ENCODE measurements around the gene TMEM14A. TPM values are rescaled to one million over a fixed set of nuclear protein-coding genes. Genes with fewer than 3 reads are reported as not detected.
"Not testable (repeated sequence)": the region's sequence is repeated elsewhere in the genome, so short reads cannot be mapped to it uniquely, and the experiment has no call there.

The TMEM14A gene
- total and polyA plus RNA-seq, 4 donors = 25.3 to 79.3 (median 31.7) TPM

- no peak overlapping the region for H3K4me3 ChIP-seq (ENCODE audit: low read length in 2 of 2)
- 60 to 68% methylated on average over 2 of the region's 2 CpGs for WGBS, 2 donors
- H3K36me3 ChIP-seq (ENCODE audit: control insufficient read depth in 1 of 2, insufficient read depth in 2 of 2, low read length in 1 of 2) = no peaks in the 10 kb centered on the region
- intact Hi-C loops (cut with DNase I) = no loop called here
- ATAC-seq (ENCODE audit: low FRiP score) (no peak), DNase-seq (no peak)
- H3K9me3 ChIP-seq (ENCODE audit: control insufficient read depth, low read length) = no peaks in the 10 kb centered on the region
- H3K27me3 ChIP-seq (ENCODE audit: control insufficient read depth in 1 of 2, insufficient read depth in 2 of 2, low read length in 1 of 2) = no peaks in the 10 kb centered on the region
- H3K4me1 ChIP-seq (ENCODE audit: control insufficient read depth in 1 of 2, insufficient read depth in 2 of 2, low read length in 2 of 2) = no peaks in the 10 kb centered on the region
- no peak overlapping the region for H3K27ac ChIP-seq (ENCODE audit: low read depth in 1 of 2, low read length in 2 of 2)
Measured at GRCh38 chr6:52649536-52650160, 21.3 kb upstream of the TMEM14A start.

DNA sequence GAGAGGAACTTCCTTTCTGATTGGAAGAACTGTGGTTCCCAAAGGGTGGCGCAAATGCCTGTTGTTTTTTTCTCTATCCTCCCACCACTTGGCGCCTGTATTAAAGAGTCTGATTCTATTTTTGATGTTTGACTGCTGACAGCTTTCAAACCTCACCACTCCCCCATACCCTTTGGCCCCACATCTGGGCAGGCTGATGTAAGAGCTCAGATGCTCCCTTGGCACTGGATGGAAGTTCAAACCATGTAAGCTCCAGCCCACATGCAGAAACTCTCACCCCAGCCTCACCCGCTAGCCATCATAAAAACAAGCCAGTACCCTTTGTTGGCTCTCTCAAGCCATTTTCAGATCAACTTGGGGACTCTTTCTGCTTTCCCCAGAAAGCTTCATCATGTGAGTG lies 20.0 kb upstream of the TMEM14A start:
- no peaks in the 10 kb centered on the region for H3K27me3 ChIP-seq (ENCODE audit: control insufficient read depth in 1 of 2, insufficient read depth in 2 of 2, low read length in 1 of 2)
- 68 to 73% methylated on average over 3 of the region's 3 CpGs for WGBS, 2 donors
- no peaks in the 10 kb centered on the region for H3K4me1 ChIP-seq (ENCODE audit: control insufficient read depth in 1 of 2, insufficient read depth in 2 of 2, low read length in 2 of 2)
- no peak overlapping the region for H3K4me3 ChIP-seq (ENCODE audit: low read length in 2 of 2)
- no peak overlapping the region for H3K27ac ChIP-seq (ENCODE audit: low read depth in 1 of 2, low read length in 2 of 2)
- no peak for DNase-seq
- intact Hi-C loops (cut with DNase I) = no loop called here
- no peak for ATAC-seq (ENCODE audit: low FRiP score)
- no peaks in the 10 kb centered on the region for H3K9me3 ChIP-seq (ENCODE audit: control insufficient read depth, low read length)
- H3K36me3 ChIP-seq (ENCODE audit: control insufficient read depth in 1 of 2, insufficient read depth in 2 of 2, low read length in 1 of 2) = no peaks in the 10 kb centered on the region

DNA sequence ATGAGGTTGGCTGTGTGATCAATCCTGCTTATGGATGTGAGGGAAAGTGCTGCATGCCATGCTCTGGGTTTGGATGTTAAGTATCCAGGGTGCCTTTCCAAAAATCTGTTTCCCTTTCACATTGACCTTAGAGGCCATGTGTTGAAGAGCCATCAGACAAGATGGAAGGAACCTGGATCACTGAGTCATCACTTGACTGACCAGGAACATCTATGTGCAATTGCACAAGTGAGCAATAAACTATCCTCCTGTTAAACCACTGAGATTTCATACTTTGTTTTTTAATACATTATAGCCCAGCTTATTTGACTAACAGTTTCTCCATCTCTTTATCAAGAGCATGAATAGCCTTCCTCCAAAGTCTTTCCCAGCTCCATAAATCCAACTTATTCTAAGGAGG lies 17.8 kb upstream of the TMEM14A start:
- no peak for ATAC-seq (ENCODE audit: low FRiP score)
- H3K27me3 ChIP-seq (ENCODE audit: control insufficient read depth in 1 of 2, insufficient read depth in 2 of 2, low read length in 1 of 2) = no peaks in the 10 kb centered on the region
- no peaks in the 10 kb centered on the region for H3K36me3 ChIP-seq (ENCODE audit: control insufficient read depth in 1 of 2, insufficient read depth in 2 of 2, low read length in 1 of 2)
- no peaks in the 10 kb centered on the region for H3K9me3 ChIP-seq (ENCODE audit: control insufficient read depth, low read length)
- no peak for DNase-seq
- no peak overlapping the region for H3K27ac ChIP-seq (ENCODE audit: low read depth in 1 of 2, low read length in 2 of 2)
- no peaks in the 10 kb centered on the region for H3K4me1 ChIP-seq (ENCODE audit: control insufficient read depth in 1 of 2, insufficient read depth in 2 of 2, low read length in 2 of 2)
- no peak overlapping the region for H3K4me3 ChIP-seq (ENCODE audit: low read length in 2 of 2)
- intact Hi-C loops (cut with DNase I) = no loop called here

GRCh38 chr6:52654007-52654406 lies 16.9 kb upstream of the TMEM14A start:
- intact Hi-C loops (cut with DNase I) = no loop called here

GRCh38 chr6:52654592-52654991 lies 16.3 kb upstream of the TMEM14A start:
- intact Hi-C loops (cut with DNase I) = no loop called here
- no peak for DNase-seq
- Histone ChIP-seq H3K36me3 (ENCODE audit: control insufficient read depth in 1 of 2, insufficient read depth in 2 of 2, low read length in 1 of 2) (no peaks in the 10 kb centered on the region), H3K27me3 (ENCODE audit: control insufficient read depth in 1 of 2, insufficient read depth in 2 of 2, low read length in 1 of 2) (no peaks in the 10 kb centered on the region), H3K27ac (ENCODE audit: low read depth in 1 of 2, low read length in 2 of 2) (no peak overlapping the region), H3K4me1 (ENCODE audit: control insufficient read depth in 1 of 2, insufficient read depth in 2 of 2, low read length in 2 of 2) (no peaks in the 10 kb centered on the region), H3K9me3 (ENCODE audit: control insufficient read depth, low read length) (no peaks in the 10 kb centered on the region), H3K4me3 (ENCODE audit: low read length in 2 of 2) (no peak overlapping the region)
- ATAC-seq (ENCODE audit: low FRiP score) = no peak
- 90 to 94% methylated on average over 4 of the region's 4 CpGs for WGBS, 2 donors

More at GRCh38 chr6:52654007-52654406, 16.9 kb upstream of the TMEM14A start:
- DNase-seq (no peak), ATAC-seq (ENCODE audit: low FRiP score) (no peak)
- H3K27ac ChIP-seq (ENCODE audit: low read depth in 1 of 2, low read length in 2 of 2) = no peak overlapping the region
- 71 to 87% methylated on average over 1 of the region's 1 CpG for WGBS, 2 donors
- no peaks in the 10 kb centered on the region for H3K36me3 ChIP-seq (ENCODE audit: control insufficient read depth in 1 of 2, insufficient read depth in 2 of 2, low read length in 1 of 2)
- H3K4me3 ChIP-seq (ENCODE audit: low read length in 2 of 2) = no peak overlapping the region
- no peaks in the 10 kb centered on the region for H3K4me1 ChIP-seq (ENCODE audit: control insufficient read depth in 1 of 2, insufficient read depth in 2 of 2, low read length in 2 of 2)
- H3K27me3 ChIP-seq (ENCODE audit: control insufficient read depth in 1 of 2, insufficient read depth in 2 of 2, low read length in 1 of 2) = no peaks in the 10 kb centered on the region
- H3K9me3 ChIP-seq (ENCODE audit: control insufficient read depth, low read length) = no peaks in the 10 kb centered on the region

GRCh38 chr6:52655941-52656340 lies 15.0 kb upstream of the TMEM14A start:
- DNase-seq; intact Hi-C loops (cut with DNase I); H3K4me3 ChIP-seq (ENCODE audit: low read length in 2 of 2); H3K4me1 ChIP-seq (ENCODE audit: control insufficient read depth in 1 of 2, insufficient read depth in 2 of 2, low read length in 2 of 2); H3K27ac ChIP-seq (ENCODE audit: low read depth in 1 of 2, low read length in 2 of 2); H3K27me3 ChIP-seq (ENCODE audit: control insufficient read depth in 1 of 2, insufficient read depth in 2 of 2, low read length in 1 of 2); ATAC-seq (ENCODE audit: low FRiP score); H3K9me3 ChIP-seq (ENCODE audit: control insufficient read depth, low read length); H3K36me3 ChIP-seq (ENCODE audit: control insufficient read depth in 1 of 2, insufficient read depth in 2 of 2, low read length in 1 of 2): not testable (repeated sequence)
- WGBS, 2 donors = 89 to 93% methylated on average over 8 to 32 of the region's 33 CpGs

DNA sequence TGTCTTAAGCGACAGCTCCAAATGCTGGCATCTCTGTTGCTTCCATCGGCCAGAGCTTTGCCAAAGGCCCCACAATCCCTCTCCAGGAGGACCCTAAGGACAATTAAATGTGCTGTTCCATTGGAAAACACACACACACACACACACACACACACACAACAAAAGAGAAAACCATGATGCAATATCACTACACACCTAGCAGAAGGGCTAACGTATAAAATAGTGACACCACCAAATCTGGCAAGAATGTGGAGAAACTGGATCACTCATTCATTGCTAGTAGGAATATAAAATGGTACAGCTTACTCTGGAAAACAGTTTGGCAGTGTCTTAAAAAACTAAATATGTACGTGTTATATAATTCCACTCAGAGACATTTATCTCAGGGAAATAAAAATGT lies 13.0 kb upstream of the TMEM14A start:
- intact Hi-C loops (cut with DNase I) = no loop called here
- Histone ChIP-seq H3K27ac (ENCODE audit: low read depth in 1 of 2, low read length in 2 of 2) (no peak overlapping the region), H3K36me3 (ENCODE audit: control insufficient read depth in 1 of 2, insufficient read depth in 2 of 2, low read length in 1 of 2) (no peaks in the 10 kb centered on the region), H3K4me3 (ENCODE audit: low read length in 2 of 2) (no peak overlapping the region), H3K27me3 (ENCODE audit: control insufficient read depth in 1 of 2, insufficient read depth in 2 of 2, low read length in 1 of 2) (no peaks in the 10 kb centered on the region), H3K4me1 (ENCODE audit: control insufficient read depth in 1 of 2, insufficient read depth in 2 of 2, low read length in 2 of 2) (no peaks in the 10 kb centered on the region), H3K9me3 (ENCODE audit: control insufficient read depth, low read length) (no peaks in the 10 kb centered on the region)
- DNase-seq (no peak), ATAC-seq (ENCODE audit: low FRiP score) (no peak)
- 80 to 84% methylated on average over 4 of the region's 4 CpGs for WGBS, 2 donors

GRCh38 chr6:52661551-52661950 lies 9.4 kb upstream of the TMEM14A start:
- H3K4me1 ChIP-seq (ENCODE audit: control insufficient read depth in 1 of 2, insufficient read depth in 2 of 2, low read length in 2 of 2) = no peaks in the 10 kb centered on the region
- intact Hi-C loops (cut with DNase I) = loop anchor here (5.0 to 10.0 kb wide), 5 partner anchors 64 to 377 kb away; partner anchors contain the start of genes GSTA4 (in 1 of the 2) and MCM3 (in 1 of the 2)
- H3K27ac ChIP-seq (ENCODE audit: low read depth in 1 of 2, low read length in 2 of 2) = no peak overlapping the region
- no peak overlapping the region for H3K4me3 ChIP-seq (ENCODE audit: low read length in 2 of 2)
- no peak for ATAC-seq (ENCODE audit: low FRiP score)
- H3K36me3 ChIP-seq (ENCODE audit: control insufficient read depth in 1 of 2, insufficient read depth in 2 of 2, low read length in 1 of 2) = no peaks in the 10 kb centered on the region
- no peak for DNase-seq
- H3K9me3 ChIP-seq (ENCODE audit: control insufficient read depth, low read length) = no peaks in the 10 kb centered on the region
- no peaks in the 10 kb centered on the region for H3K27me3 ChIP-seq (ENCODE audit: control insufficient read depth in 1 of 2, insufficient read depth in 2 of 2, low read length in 1 of 2)
- 59 to 76% methylated on average over 3 of the region's 3 CpGs for WGBS, 2 donors

DNA sequence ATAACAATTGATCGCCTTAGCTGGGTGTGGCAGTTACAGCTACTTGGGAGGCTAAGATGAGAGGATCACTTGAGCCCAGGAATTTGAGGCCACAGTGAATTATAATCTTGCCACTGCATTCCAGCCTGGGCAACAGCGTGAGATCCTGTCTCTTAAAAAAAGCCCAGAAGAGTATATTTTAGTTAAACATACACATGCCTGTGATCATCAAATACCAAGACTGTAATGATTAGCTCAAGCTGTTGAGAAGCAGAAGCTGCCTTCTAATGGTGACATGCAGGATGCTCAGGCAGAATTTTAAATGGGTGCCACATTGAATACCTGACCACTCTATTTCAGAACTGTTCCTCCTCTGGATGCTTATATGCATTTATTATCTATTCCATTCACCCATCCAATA lies 8.9 kb upstream of the TMEM14A start:
- no peaks in the 10 kb centered on the region for H3K36me3 ChIP-seq (ENCODE audit: control insufficient read depth in 1 of 2, insufficient read depth in 2 of 2, low read length in 1 of 2)

More for the DNA sequence above, 8.9 kb upstream of the TMEM14A start:
- intact Hi-C loops (cut with DNase I) = loop anchor here (2.0 to 10.0 kb wide), 6 partner anchors 65 to 377 kb away; partner anchors contain the start of genes GSTA4 (in 1 of the 2) and MCM3 (in 1 of the 2)
- no peaks in the 10 kb centered on the region for H3K9me3 ChIP-seq (ENCODE audit: control insufficient read depth, low read length)
- no peak overlapping the region for H3K4me3 ChIP-seq (ENCODE audit: low read length in 2 of 2)
- 85 to 89% methylated on average over 2 of the region's 2 CpGs for WGBS, 2 donors
- H3K27ac ChIP-seq (ENCODE audit: low read depth in 1 of 2, low read length in 2 of 2) = no peak overlapping the region
- H3K27me3 ChIP-seq (ENCODE audit: control insufficient read depth in 1 of 2, insufficient read depth in 2 of 2, low read length in 1 of 2) = no peaks in the 10 kb centered on the region
- H3K4me1 ChIP-seq (ENCODE audit: control insufficient read depth in 1 of 2, insufficient read depth in 2 of 2, low read length in 2 of 2) = no peaks in the 10 kb centered on the region
- DNase-seq (no peak), ATAC-seq (ENCODE audit: low FRiP score) (no peak)

All from aorta (tissue), 5 donors.